Adipocyte (in vitro differentiated cells): ENCODE measurements around the gene NCAPG.

Experiments used
- DNase-seq: peaks from one replicate; pipeline ENCODE4 v3.0.0-alpha.2; 2015; ENCODE audit warnings: low read depth
- H3K27me3 ChIP-seq: replicated peaks from 2 replicates; pipeline ENCODE4 v1.7.0; 2013; ENCODE audit warnings: mild to moderate bottlenecking, low read length, moderate library complexity; ENCODE audit not compliant: control insufficient read depth, insufficient read depth
- H3K36me3 ChIP-seq: 2 replicates; pipeline ENCODE4 v1.7.0; 2013; ENCODE audit warnings: low read length, mild to moderate bottlenecking, moderate library complexity; ENCODE audit not compliant: control insufficient read depth, insufficient read depth, severe bottlenecking
- H3K4me1 ChIP-seq: 2 replicates; pipeline ENCODE4 v1.7.0; 2013; ENCODE audit warnings: mild to moderate bottlenecking, low read length, moderate library complexity; ENCODE audit not compliant: control insufficient read depth, insufficient read depth
- H3K4me3 ChIP-seq: 2 replicates; pipeline ENCODE4 v1.7.0; 2013; ENCODE audit warnings: mild to moderate bottlenecking, low read length, moderate library complexity
- H3K9ac ChIP-seq: 2 replicates; pipeline ENCODE4 v1.7.0; 2013; ENCODE audit warnings: mild to moderate bottlenecking, low read length, moderate library complexity
- H3K9me3 ChIP-seq: 2 replicates; pipeline ENCODE4 v1.7.0; 2013; ENCODE audit warnings: mild to moderate bottlenecking, low read length, moderate library complexity; ENCODE audit not compliant: control insufficient read depth

NCAPG gene

GRCh38 chr4:17771284-17771908 lies 39.4 kb upstream of the NCAPG start:
- no peaks in the 10 kb centered on the region for H3K36me3 ChIP-seq
- H3K4me1 ChIP-seq, result no peaks in the 10 kb centered on the region
- H3K27me3 ChIP-seq, result peaks cover 4% of the 10 kb centered on the region
- H3K4me3 ChIP-seq, result no peak overlapping the region
- H3K9ac ChIP-seq, result no peak overlapping the region
- H3K9me3 ChIP-seq, result no peaks in the 10 kb centered on the region
- no peak for DNase-seq

DNA sequence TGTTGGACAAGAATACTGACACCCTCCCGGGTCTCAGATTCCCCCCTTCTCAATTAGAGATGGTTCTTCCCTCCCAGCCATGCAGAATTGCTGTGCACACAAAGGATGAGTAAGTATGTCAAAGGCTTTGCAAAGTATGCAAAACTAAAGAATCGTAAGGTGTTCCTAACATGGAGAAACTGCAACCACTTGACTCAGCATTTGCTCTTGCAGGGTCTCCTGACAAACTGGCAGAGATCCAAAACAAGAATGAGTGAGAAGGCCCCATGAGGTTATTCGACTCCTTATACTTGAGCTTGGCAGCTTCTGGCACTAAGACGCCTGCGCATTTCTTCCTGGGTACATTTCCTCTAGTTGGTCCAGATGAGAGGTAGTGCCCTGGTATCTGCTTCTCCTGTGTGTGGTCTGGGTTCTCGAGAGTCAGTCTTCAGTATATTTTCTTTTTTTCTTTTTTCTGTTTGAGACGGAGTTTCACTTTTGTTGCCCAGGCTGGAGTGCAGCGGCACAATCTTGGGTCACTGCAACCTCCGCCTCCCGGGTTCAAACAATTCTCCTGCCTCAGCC lies 37.6 kb upstream of the NCAPG start:
- H3K36me3 ChIP-seq, result no peaks in the 10 kb centered on the region
- H3K27me3 ChIP-seq, result peaks cover 4% of the 10 kb centered on the region
- no peak for DNase-seq
- no peak overlapping the region for H3K4me3 ChIP-seq
- H3K9me3 ChIP-seq, result no peaks in the 10 kb centered on the region
- no peaks in the 10 kb centered on the region for H3K4me1 ChIP-seq
- no peak overlapping the region for H3K9ac ChIP-seq

DNA sequence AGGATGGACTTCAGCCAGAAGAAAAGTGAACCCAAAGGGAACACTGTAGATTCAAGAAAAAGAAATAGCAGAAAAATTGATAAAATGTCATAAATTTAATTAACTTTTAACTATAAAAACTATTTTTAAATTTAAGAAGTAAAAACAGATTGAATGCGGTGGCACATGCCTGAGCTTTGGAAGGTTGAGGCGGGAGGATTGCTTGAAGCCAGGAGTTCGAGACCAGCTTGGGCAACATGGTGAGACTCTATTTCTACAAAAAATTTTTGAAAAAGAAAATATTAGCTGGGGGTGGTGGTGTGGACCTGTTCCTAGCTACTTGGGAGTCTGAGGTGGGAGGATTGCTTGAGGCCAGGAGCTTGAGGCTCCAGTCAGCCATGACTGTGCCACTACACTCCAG lies 32.3 kb upstream of the NCAPG start:
- Histone ChIP-seq H3K4me1 (peaks cover 8% of the 10 kb centered on the region), H3K9ac (no peak overlapping the region), H3K36me3 (no peaks in the 10 kb centered on the region), H3K4me3 (no peak overlapping the region), H3K27me3 (peaks cover 24% of the 10 kb centered on the region), H3K9me3 (no peaks in the 10 kb centered on the region)
- no peak for DNase-seq

GRCh38 chr4:17780501-17781299 lies 30.1 kb upstream of the NCAPG start:
- H3K9me3 ChIP-seq, result no peaks in the 10 kb centered on the region
- peak overlapping the region; percentile 80 for H3K4me3 ChIP-seq
- peak; percentile 27 for DNase-seq
- peaks cover 20% of the 10 kb centered on the region for H3K27me3 ChIP-seq
- H3K36me3 ChIP-seq, result no peaks in the 10 kb centered on the region
- no peak overlapping the region for H3K9ac ChIP-seq
- peaks cover 8% of the 10 kb centered on the region for H3K4me1 ChIP-seq

DNA sequence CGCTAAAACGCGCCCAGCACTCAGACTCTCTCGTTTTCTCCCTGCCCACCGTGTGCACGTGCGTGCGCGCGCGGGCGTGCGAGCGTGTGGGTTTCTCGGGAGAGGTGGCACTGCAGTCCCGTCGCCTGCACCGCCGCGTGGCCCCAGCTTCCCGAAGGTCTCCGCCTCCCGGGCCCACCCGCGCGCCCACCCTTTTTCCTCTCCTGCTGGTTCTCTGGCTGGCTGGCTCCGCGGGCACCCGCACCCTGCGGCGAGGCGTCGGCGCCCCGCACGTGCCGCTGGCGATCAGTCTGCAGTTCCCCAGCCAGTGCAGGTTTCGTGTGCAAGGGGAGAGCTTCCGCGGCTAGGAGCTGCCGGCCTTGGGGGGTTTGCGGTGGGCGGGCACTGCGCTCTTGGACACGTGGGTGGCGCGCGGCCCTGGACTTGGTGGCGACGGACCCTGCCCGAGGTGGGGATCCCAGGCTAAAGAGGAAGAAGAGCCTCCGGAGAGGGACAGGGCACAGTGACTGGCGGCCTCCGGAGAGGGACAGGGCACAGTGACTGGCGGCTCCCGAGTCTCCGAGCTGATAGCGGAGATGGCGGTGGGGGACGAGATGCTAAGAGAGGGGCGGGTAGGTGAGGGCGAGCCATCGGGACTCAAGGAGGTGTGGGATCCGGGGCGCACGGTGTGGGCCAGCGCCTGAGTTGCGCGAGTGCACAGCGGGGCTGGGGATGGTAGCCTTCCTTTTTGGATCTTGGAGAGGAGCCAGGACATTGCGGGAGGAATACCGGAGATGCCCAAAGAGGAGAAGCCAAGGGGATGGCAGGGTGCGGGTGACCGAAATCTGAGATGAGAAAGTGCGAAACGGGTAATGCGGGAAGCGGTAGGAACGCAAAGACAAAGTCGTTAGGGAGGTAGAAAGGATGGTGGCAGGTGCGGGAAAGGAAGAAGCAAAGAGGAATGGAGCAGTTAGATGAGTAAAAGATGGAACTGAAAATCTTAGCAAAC lies 29.2 kb upstream of the NCAPG start, which contains the start of gene FAM184B:
TSS of gene FAM184B (minus strand) at position 322 of the 988 bp plus-strand sequence. CDS start 322 bp downstream, outside the sequence.
- Histone ChIP-seq H3K27me3 (peaks cover 20% of the 10 kb centered on the region), H3K9ac (no peak within 1 kb of the TSS), H3K36me3 (no peaks in the 10 kb centered on the region), H3K4me3 (peak within 1 kb of the TSS; percentile 80), H3K4me1 (peaks cover 8% of the 10 kb centered on the region), H3K9me3 (no peaks in the 10 kb centered on the region)
- peak; percentile 28 for DNase-seq

- Histone ChIP-seq H3K36me3 (no peaks in the 10 kb centered on the region), H3K4me1 (peaks cover 8% of the 10 kb centered on the region), H3K9me3 (no peaks in the 10 kb centered on the region), H3K9ac (no peak overlapping the region), H3K27me3 (peaks cover under 1% of the 10 kb centered on the region), H3K4me3 (no peak overlapping the region)
- DNase-seq, result no peak
Measured at GRCh38 chr4:17785858-17786257, 24.9 kb upstream of the NCAPG start.

- H3K27me3 ChIP-seq, result no peaks in the 10 kb centered on the region
- DNase-seq, result no peak
- H3K9me3 ChIP-seq, result no peaks in the 10 kb centered on the region
- no peak overlapping the region for H3K9ac ChIP-seq
- H3K4me3 ChIP-seq, result no peak overlapping the region
- no peaks in the 10 kb centered on the region for H3K36me3 ChIP-seq
- H3K4me1 ChIP-seq, result peaks cover 5% of the 10 kb centered on the region
Measured at GRCh38 chr4:17786567-17786966, 24.2 kb upstream of the NCAPG start.

GRCh38 chr4:17787315-17787714 lies 23.5 kb upstream of the NCAPG start:
- Histone ChIP-seq H3K4me1 (no peaks in the 10 kb centered on the region), H3K4me3 (no peak overlapping the region), H3K36me3 (no peaks in the 10 kb centered on the region), H3K9me3 (no peaks in the 10 kb centered on the region), H3K9ac (no peak overlapping the region), H3K27me3 (no peaks in the 10 kb centered on the region)
- DNase-seq, result peak; percentile 18

- Histone ChIP-seq H3K4me1 (no peaks in the 10 kb centered on the region), H3K27me3 (no peaks in the 10 kb centered on the region), H3K4me3 (no peak overlapping the region), H3K36me3 (no peaks in the 10 kb centered on the region), H3K9me3 (no peaks in the 10 kb centered on the region), H3K9ac (no peak overlapping the region)
- DNase-seq, result no peak
Measured at GRCh38 chr4:17788956-17789355, 21.8 kb upstream of the NCAPG start.

DNA sequence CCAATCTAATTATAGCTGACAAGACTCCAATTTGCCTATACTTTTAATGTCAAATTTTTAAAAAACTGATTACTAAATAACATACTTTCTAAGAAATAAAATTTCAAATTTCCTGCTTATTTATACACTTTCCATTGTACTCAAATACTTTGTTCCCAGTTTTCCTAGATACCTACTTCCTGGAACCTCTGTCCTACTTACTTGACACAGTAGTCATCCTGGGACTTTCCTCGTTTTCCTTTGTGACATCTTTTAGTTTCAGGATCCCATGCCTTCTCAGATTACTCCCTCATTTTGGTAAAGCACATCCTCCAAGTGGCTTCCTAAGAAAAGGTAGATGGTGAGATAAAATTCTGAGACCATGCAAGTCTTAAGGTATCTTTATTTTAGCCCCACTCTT lies 16.0 kb upstream of the NCAPG start:
- H3K4me1 ChIP-seq, result no peaks in the 10 kb centered on the region
- H3K4me3 ChIP-seq, result no peak overlapping the region
- no peaks in the 10 kb centered on the region for H3K9me3 ChIP-seq
- H3K27me3 ChIP-seq, result no peaks in the 10 kb centered on the region
- H3K9ac ChIP-seq, result no peak overlapping the region
- no peak for DNase-seq
- H3K36me3 ChIP-seq, result no peaks in the 10 kb centered on the region
